ENCODE results near the gene THBS2. TPM values are rescaled to one million over a fixed set of nuclear protein-coding genes. Genes with fewer than 3 reads are reported as not detected.

Gene THBS2
- total RNA-seq, 1 donor from 2014 or later: 8.8 TPM

GRCh38 chr6:169230946-169231789 is 22.5 kb downstream of the THBS2 start:
- H3K4me3 ChIP-seq: no peak overlapping the region
- H3K4me1 ChIP-seq: no peaks in the 10 kb centered on the region
- no peak for TF ChIP-seq CTCF (IDR thresholded peaks at IDR 0.05)
- H3K27me3 ChIP-seq (ENCODE audit: low read depth): no peaks in the 10 kb centered on the region
- intact Hi-C loops (cut with DNase I): no loop called here
- H3K27ac ChIP-seq: no peak overlapping the region
- no peaks in the 10 kb centered on the region for H3K9me3 ChIP-seq
- H3K36me3 ChIP-seq: no peaks in the 10 kb centered on the region
- ATAC-seq (no peak), DNase-seq (no peak)

GRCh38 chr6:169230322-169230665 is 23.4 kb downstream of the THBS2 start:
- DNase-seq (no peak), ATAC-seq (no peak)
- Histone ChIP-seq H3K27me3 (ENCODE audit: low read depth) (no peaks in the 10 kb centered on the region), H3K36me3 (no peaks in the 10 kb centered on the region), H3K27ac (no peak overlapping the region), H3K4me1 (no peaks in the 10 kb centered on the region), H3K4me3 (no peak overlapping the region), H3K9me3 (no peaks in the 10 kb centered on the region)
- no peak for TF ChIP-seq CTCF (IDR thresholded peaks at IDR 0.05)
- intact Hi-C loops (cut with DNase I): no loop called here

- Histone ChIP-seq H3K36me3 (no peaks in the 10 kb centered on the region), H3K27ac (no peak overlapping the region), H3K4me1 (no peaks in the 10 kb centered on the region), H3K4me3 (no peak overlapping the region), H3K27me3 (ENCODE audit: low read depth) (no peaks in the 10 kb centered on the region), H3K9me3 (no peaks in the 10 kb centered on the region)
- TF ChIP-seq CTCF (IDR thresholded peaks at IDR 0.05): no peak
- no peak for DNase-seq
- no peak for ATAC-seq
- intact Hi-C loops (cut with DNase I): no loop called here
These were observed 23.9 kb downstream of the THBS2 start for GRCh38 chr6:169229615-169230321.

- H3K9me3 ChIP-seq: no peaks in the 10 kb centered on the region
- no peak overlapping the region for H3K27ac ChIP-seq
- TF ChIP-seq CTCF (IDR thresholded peaks at IDR 0.05): no peak
- no peak for ATAC-seq
- H3K36me3 ChIP-seq: no peaks in the 10 kb centered on the region
- no peaks in the 10 kb centered on the region for H3K4me1 ChIP-seq
- no peak overlapping the region for H3K4me3 ChIP-seq
- intact Hi-C loops (cut with DNase I): no loop called here
- H3K27me3 ChIP-seq (ENCODE audit: low read depth): no peaks in the 10 kb centered on the region
- no peak for DNase-seq
These were observed 26.5 kb downstream of the THBS2 start for GRCh38 chr6:169227116-169227515.

- no peaks in the 10 kb centered on the region for H3K4me1 ChIP-seq
- H3K27ac ChIP-seq: no peak overlapping the region
- H3K4me3 ChIP-seq: no peak overlapping the region
- ATAC-seq: peak in 1 of 2 donors; percentile 14
- no peaks in the 10 kb centered on the region for H3K36me3 ChIP-seq
- TF ChIP-seq CTCF (IDR thresholded peaks at IDR 0.05): no peak
- no peaks in the 10 kb centered on the region for H3K27me3 ChIP-seq (ENCODE audit: low read depth)
- intact Hi-C loops (cut with DNase I): no loop called here
- DNase-seq: no peak
- no peaks in the 10 kb centered on the region for H3K9me3 ChIP-seq
These were observed 27.8 kb downstream of the THBS2 start for GRCh38 chr6:169225887-169226286.

Measured in lower lobe of right lung (tissue), 2 donors.